GM12872 (cell line): ENCODE data around the gene MICAL2.

Source experiments
- CTCF ChIP-seq: IDR thresholded peaks from 3 replicates; pipeline ENCODE4 v1.5.1; 2011; ENCODE audit warnings: low read depth, mild to moderate bottlenecking, low read length, moderate library complexity; ENCODE audit not compliant: insufficient read depth

The MICAL2 gene

DNA sequence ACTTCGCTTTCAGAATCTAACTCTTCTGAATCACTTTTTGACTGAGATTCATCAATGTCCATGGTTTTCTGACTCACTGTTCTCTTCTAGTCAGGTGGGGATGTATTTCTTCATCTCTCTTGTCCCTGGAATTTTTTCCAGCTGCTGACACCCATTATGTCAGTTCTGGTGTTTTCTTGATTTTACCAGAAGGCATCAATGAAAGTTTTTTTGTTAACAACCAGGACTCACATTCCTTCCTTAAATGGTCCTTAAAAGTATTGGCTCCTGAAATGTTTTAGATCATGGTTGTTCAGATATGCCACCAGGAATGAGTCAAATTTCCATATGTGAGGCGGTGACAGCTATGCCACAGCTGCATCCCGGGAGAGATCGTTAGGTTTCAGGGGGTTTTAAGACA is 12.9 kb downstream of the MICAL2 start:
- no peak for TF ChIP-seq CTCF

DNA sequence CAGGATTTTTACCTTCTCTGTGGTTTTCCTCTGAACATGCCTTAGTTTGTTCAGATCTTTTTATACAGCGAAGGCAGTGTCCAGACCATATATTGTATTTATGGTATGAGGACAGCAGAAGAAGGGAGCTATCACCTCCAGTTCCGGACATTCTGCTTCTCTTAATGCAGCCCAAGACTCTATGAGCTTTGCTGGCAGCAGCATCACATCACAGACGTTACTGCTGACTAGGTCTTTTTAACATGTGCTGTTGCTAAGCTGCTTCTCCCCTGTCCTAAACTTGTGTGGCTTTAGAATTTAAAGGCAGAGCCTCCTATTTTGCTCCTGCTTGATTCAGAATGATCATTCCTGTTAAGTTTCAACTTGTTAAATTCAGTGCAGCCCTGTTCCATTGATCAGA is 13.4 kb downstream of the MICAL2 start:
- no peak for TF ChIP-seq CTCF

DNA sequence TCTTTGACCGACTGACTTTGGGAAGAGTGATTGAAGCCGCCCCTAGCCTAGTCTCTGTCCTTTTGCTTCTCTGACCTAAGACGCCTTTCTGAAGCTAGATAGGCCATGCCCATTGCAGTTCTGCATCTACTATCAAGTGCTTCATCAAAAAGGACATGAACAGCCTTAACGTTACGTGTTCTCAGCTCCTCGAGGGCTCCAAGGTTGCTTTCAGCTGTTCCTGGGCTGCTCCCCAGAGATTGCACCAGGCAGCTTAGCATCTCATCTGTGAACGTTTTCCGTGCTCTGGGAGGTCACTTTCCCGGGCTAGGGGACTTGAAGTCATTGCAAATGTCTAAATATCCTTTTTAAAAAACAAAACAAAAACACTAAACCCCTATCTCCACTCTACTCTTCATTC is 13.9 kb downstream of the MICAL2 start:
- no peak for TF ChIP-seq CTCF

DNA sequence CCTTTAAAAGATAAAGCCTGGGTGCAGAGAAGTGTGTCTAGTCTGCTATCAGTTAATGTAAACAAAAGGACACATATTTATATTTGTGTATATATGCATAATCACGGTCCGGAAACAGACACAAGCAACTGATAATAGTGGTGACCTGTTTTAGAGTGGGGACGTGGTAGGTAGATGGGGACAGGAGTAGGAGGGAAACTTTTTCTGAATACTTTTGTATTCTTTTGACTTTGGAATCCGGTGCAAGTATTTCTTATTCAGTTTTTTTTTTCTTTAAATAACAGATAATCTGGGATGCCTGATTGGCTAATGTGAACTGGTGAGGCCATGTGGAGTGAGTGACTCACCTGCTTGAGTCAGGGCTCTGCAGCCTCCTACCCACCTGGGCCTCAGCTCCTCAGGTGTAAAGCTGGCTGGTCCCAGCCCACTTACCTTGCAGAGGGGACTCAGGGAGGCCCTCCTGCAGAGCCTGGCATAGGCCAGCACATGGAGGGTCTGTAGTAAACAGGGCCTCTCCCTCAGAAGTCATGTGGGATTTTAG is 15.3 kb downstream of the MICAL2 start:
- no peak for TF ChIP-seq CTCF

- TF ChIP-seq CTCF = no peak
Measured at GRCh38 chr11:12126344-12127019, 16.1 kb downstream of the MICAL2 start.

GRCh38 chr11:12127206-12127898 is 17.0 kb downstream of the MICAL2 start:
- TF ChIP-seq CTCF = no peak

DNA sequence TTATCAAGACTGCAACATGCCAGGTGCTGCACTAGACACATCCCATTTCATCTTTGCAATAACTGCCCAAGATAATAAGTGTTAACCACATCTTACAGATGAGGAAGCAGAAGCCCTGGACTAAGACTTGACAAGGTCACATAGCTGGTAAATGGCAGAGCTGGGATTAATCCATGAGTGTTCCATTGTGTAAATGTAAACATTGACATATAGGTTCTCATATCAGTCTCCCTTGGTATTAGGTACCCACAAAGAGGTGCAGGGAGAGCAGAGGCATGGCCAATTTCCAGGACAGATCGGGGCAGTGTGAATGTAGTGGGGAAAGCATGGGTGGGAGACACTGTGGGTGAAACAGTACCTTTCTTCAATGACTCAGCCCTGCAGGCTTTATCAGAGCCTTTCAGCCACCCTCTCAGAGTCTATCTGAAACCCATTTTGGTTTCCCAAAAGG is 17.9 kb downstream of the MICAL2 start:
- TF ChIP-seq CTCF = no peak
